IgD-negative memory B cell (primary cell): Measurements from ENCODE around the gene PKIB. TPM values are rescaled to one million over a fixed set of nuclear protein-coding genes. Genes with fewer than 3 reads are reported as not detected.
A peak's percentile ranks its signal among the peaks of the same experiment; 100 is the strongest.

Source experiments
- H3K27ac Mint-ChIP-seq, 3 donors: one replicate each; pipeline ENCODE4 v1.8.0; 2020 to 2022; ENCODE audit warnings: mild to moderate bottlenecking in 3 of 3, mixed read lengths in 3 of 3, moderate library complexity in 1 of 3
- H3K27me3 Mint-ChIP-seq: one replicate; pipeline ENCODE4 v1.8.0; 2021; ENCODE audit warnings: mixed read lengths
- H3K36me3 Mint-ChIP-seq: one replicate; pipeline ENCODE4 v1.8.0; 2020; ENCODE audit warnings: mild to moderate bottlenecking, mixed read lengths
- H3K4me1 Mint-ChIP-seq, 3 donors: one replicate each; pipeline ENCODE4 v1.8.0; 2020 to 2022; ENCODE audit warnings: mixed read lengths in 3 of 3, mild to moderate bottlenecking in 1 of 3
- H3K4me3 Mint-ChIP-seq, 4 donors: one replicate each; pipeline ENCODE4 v1.8.0; 2020 to 2022; ENCODE audit warnings: mild to moderate bottlenecking in 4 of 4, mixed read lengths in 4 of 4, moderate library complexity in 3 of 4
- H3K9me3 Mint-ChIP-seq, 3 donors: one replicate each; pipeline ENCODE4 v1.8.0; 2020 to 2021; ENCODE audit warnings: mixed read lengths in 3 of 3, mild to moderate bottlenecking in 1 of 3
- polyA plus RNA-seq: library from polyadenylated mRNA; unstranded; fragments of 300-500 nt; fragmentation: Illumina TruSeq; gene quantifications from one replicate; pipeline ENCODE4 v1.2.3, GENCODE V29; 2021

Gene PKIB
- polyA plus RNA-seq, 1 donor from 2014 or later: not detected

DNA sequence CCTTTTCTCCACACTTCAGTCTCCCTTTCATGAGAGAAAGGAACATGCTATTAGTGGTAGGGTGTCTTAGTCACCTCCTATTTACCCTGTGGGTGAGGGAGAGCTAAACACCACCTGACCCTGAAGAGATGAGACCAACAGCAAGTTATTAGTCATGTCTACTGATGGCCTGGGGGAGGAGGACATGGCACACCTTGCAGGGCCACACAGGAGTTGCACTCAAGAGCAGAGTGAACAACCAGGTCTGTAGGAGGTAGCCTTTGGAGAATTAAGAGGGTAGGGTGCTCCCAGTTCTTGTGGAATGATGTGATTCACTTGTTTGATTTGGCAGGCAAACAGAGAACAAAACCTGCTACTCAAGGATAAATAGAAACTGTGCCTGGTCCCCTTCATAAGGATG lies 86.6 kb downstream of the PKIB start:
- Mint-ChIP-seq H3K27me3 (no peaks in the 10 kb centered on the region), H3K27ac (no peak overlapping the region), H3K4me3 (no peak overlapping the region), H3K4me1 (no peaks in the 10 kb centered on the region), H3K36me3 (no peaks in the 10 kb centered on the region), H3K9me3 (no peaks in the 10 kb centered on the region)

DNA sequence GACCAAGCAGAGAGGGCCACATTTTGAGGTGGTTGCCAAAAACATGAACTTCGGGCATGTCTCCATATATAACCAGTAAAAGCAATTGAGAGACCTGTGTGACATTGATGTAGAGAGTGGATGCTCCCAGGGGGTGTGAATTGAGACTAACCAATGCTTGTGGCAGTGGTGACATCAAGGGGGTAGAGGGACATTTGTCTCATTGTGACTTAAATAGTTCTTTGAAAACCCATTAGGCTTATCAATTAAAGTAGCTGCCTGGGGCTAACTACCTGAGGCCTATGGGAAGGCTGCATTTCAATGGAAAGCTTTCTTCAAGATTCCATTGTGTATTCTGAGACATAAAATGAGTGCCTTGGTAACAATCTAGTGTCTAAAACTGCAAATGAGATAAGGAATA lies 87.3 kb downstream of the PKIB start:
- H3K27me3 Mint-ChIP-seq: no peaks in the 10 kb centered on the region
- H3K27ac Mint-ChIP-seq: no peak overlapping the region
- no peak overlapping the region for H3K4me3 Mint-ChIP-seq
- no peaks in the 10 kb centered on the region for H3K4me1 Mint-ChIP-seq
- no peaks in the 10 kb centered on the region for H3K9me3 Mint-ChIP-seq
- no peaks in the 10 kb centered on the region for H3K36me3 Mint-ChIP-seq

DNA sequence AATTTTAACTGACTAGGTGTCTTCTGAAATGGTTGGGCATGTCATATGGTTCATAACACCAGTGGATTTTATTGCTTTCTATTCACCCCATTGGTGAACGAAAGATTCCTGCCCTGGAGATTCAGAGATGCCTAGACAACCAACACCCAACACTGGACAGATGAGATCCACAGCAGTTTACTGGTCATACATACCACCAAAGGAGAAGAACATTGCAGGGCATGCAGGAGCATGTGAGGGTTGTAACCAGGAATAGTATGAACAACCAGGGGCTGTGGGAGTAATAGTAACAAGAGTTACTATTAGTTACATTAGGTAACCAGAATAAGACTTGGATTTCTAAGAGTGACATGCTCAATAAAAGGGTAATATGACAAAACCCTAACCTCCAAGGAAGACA lies 91.5 kb downstream of the PKIB start:
- Mint-ChIP-seq H3K27me3 (no peaks in the 10 kb centered on the region), H3K9me3 (no peaks in the 10 kb centered on the region), H3K4me3 (no peak overlapping the region), H3K4me1 (no peaks in the 10 kb centered on the region), H3K27ac (no peak overlapping the region), H3K36me3 (no peaks in the 10 kb centered on the region)

DNA sequence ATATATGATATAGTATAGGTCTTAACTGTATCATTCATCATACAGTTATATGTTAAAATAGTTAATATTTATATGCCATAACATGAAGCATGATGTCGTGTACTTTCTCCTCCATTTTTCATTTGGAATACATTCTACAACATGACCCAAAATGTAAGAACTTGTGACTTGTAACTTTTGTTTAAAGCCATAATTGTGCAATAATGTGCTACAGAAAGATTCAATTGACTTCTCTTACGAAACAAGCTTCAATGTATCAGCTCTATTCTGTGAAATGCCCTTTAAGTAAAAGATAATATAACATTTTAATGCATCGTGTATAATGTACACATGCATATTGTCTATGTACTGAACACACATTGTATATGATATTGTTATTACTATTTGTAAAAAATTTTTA lies 92.6 kb downstream of the PKIB start:
- no peaks in the 10 kb centered on the region for H3K9me3 Mint-ChIP-seq
- no peaks in the 10 kb centered on the region for H3K4me1 Mint-ChIP-seq
- H3K27ac Mint-ChIP-seq: no peak overlapping the region
- H3K4me3 Mint-ChIP-seq: no peak overlapping the region
- H3K36me3 Mint-ChIP-seq: no peaks in the 10 kb centered on the region
- no peaks in the 10 kb centered on the region for H3K27me3 Mint-ChIP-seq

DNA sequence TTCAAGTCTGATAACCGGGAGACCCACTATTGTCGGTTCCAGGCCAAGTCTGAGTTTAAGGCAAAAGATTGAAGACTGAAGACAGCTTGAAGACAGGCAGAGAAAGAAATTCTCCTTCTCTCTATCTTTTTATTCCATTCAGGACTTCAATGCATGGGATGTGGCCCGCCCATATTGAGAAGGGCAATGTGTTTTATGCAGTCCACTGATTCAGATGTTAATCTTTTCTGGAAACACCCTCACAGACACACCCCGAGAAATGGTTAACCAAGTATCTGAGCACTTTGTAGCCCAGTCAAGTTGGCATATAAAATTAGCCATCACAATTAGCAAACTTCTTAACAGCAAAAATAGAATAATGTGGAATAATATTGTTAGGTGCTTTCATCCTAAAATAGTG lies 93.9 kb downstream of the PKIB start:
- Mint-ChIP-seq H3K4me1 (no peaks in the 10 kb centered on the region), H3K36me3 (no peaks in the 10 kb centered on the region), H3K27me3 (no peaks in the 10 kb centered on the region), H3K27ac (no peak overlapping the region), H3K9me3 (no peaks in the 10 kb centered on the region), H3K4me3 (no peak overlapping the region)

DNA sequence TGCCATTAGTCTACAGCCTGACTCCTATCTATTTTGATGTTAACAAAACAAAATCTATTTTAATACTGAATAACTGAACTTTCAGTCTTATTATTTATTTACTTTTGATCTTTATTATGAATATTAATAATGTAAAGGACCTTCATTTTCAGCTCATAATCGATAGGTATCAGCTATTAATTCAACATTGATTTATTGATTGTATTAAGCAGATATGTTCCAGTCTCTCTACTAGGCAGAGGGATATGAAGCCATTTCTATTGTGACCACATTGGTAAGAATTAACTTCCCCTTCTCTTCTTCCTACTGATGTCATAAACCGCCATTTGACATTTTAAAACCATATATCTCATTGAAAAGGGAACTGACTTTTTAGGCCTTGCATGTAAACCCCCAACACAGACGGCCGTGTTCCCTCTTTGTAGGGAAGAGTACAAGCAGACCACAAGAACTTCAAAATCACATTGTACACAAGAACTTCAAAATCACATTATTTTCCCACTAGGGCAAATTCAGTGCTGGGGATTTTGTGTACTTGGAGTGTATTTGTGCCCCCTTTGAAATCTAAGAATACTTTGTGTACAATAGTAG lies 99.8 kb downstream of the PKIB start:
- no peaks in the 10 kb centered on the region for H3K9me3 Mint-ChIP-seq
- no peaks in the 10 kb centered on the region for H3K27me3 Mint-ChIP-seq
- H3K27ac Mint-ChIP-seq: peak overlapping the region in 1 of 3 donors; percentile 90
- H3K4me1 Mint-ChIP-seq: peaks cover 0 to 7% (median 1%) of the 10 kb centered on the region in 3 donors
- no peak overlapping the region for H3K4me3 Mint-ChIP-seq
- H3K36me3 Mint-ChIP-seq: no peaks in the 10 kb centered on the region

DNA sequence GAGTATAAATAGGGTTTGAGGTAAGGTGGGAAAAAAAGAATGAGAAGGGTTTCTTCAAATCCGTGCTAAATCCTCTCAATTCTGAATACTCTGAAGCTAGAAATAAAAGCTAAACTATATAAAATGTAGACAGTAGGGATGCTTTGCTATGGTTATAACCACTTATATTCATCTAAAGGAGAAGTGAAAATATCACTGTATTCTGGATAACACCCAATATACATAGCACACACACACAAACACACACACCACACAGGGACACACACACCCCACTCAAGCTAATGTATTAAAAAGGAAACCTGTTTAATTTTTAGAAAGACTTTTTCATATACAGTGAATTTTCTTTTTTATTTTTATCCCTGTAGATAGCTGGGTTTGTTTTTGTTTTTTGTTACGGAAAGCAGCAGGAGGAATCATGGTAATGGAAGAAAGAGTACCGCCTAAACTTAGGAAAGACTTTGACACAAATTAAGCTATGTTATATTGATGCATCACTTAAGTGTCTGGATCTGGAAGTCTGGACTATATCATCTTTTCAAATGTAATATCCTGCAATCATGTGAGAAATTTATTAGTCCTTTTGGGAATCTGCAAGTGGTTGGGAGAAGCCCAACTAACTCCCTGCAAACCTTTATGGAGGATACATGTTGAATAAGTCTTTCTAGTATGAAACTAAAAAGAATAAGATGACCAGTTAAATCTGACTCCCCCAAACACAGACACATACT lies 100.9 kb downstream of the PKIB start:
- no peaks in the 10 kb centered on the region for H3K27me3 Mint-ChIP-seq
- no peaks in the 10 kb centered on the region for H3K9me3 Mint-ChIP-seq
- H3K4me1 Mint-ChIP-seq: peaks cover 0 to 7% (median 1%) of the 10 kb centered on the region in 3 donors
- H3K4me3 Mint-ChIP-seq: no peak overlapping the region
- no peaks in the 10 kb centered on the region for H3K36me3 Mint-ChIP-seq
- H3K27ac Mint-ChIP-seq: peak overlapping the region in 1 of 3 donors; percentile 90

DNA sequence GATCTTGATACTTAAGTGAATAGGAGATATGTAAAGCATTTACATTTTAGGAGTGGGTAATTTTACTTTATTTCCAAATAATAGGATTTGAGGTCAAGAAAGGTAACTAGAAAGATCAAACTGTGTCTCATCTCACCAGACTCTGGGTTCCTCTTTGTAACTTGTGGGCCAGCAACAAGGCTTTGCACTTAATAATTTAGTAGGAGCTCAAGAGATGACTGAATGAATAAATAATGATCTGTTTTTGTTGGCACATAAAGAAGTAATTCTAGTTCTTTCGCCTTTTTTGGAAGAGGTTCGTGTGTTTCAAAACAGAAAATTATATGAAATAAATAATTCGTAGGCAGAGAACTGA lies 101.9 kb downstream of the PKIB start:
- H3K4me1 Mint-ChIP-seq: peaks cover 0 to 7% (median 1%) of the 10 kb centered on the region in 3 donors
- H3K4me3 Mint-ChIP-seq: no peak overlapping the region
- no peaks in the 10 kb centered on the region for H3K9me3 Mint-ChIP-seq
- H3K27ac Mint-ChIP-seq: no peak overlapping the region
- H3K27me3 Mint-ChIP-seq: peaks cover 1% of the 10 kb centered on the region
- H3K36me3 Mint-ChIP-seq: no peaks in the 10 kb centered on the region

DNA sequence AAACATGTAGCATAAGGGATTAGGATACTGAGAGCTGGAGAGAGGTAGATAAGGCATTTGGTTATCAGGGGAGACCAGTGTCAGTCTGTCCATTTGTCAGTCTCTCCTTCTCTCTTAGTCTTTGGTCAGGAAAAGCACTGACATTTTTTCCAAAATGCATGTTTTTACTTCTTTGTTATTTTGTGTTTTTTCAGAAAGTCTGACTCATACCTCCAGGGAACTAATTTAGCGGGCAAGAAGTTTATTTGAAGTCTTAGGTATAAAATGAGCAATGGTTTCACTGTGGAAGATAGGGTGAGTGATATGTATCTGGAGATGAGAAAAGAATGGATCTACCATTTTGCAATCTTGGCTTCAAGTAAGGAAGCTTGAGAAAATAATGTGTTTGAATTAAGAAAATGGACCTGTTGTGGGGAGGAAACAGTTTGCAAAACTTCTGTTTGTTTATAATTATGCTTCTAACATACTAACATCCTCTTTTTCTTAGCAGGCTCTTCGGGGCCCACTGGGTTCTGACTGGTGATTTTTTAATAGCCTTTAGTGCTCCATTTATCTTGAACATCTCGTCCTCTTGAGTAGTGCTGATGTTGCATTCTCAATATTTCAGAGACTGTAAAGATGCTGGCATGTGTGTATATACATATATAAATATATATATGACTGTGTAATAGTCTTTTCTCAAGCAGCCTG lies 102.4 kb downstream of the PKIB start:
- H3K36me3 Mint-ChIP-seq: no peaks in the 10 kb centered on the region
- peaks cover 0 to 7% (median 1%) of the 10 kb centered on the region in 3 donors for H3K4me1 Mint-ChIP-seq
- H3K4me3 Mint-ChIP-seq: no peak overlapping the region
- no peaks in the 10 kb centered on the region for H3K9me3 Mint-ChIP-seq
- peaks cover 3% of the 10 kb centered on the region for H3K27me3 Mint-ChIP-seq
- no peak overlapping the region for H3K27ac Mint-ChIP-seq

DNA sequence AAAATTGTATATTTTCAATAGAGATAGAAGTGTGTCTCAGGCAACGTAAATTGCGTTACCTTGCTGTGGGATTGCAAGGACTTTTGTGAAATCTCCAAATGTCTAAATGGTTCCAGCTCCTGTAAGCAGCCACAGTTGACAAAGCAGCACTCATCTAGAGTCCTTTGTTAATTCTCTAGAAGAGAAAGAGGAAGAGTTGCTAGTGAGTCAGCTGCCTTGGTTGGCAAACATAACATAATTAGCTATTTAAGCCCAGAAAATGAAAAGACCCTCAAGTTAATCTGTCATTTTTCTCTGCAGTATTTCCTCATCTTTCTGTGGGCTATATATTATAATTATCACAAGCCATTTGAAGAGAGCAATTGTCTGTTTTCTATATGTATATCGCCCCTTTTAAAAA lies 102.9 kb downstream of the PKIB start:
- Mint-ChIP-seq H3K4me3 (no peak overlapping the region), H3K27ac (no peak overlapping the region), H3K36me3 (no peaks in the 10 kb centered on the region), H3K27me3 (peaks cover 3% of the 10 kb centered on the region), H3K4me1 (peaks cover 0 to 7% (median 1%) of the 10 kb centered on the region in 3 donors), H3K9me3 (no peaks in the 10 kb centered on the region)

DNA sequence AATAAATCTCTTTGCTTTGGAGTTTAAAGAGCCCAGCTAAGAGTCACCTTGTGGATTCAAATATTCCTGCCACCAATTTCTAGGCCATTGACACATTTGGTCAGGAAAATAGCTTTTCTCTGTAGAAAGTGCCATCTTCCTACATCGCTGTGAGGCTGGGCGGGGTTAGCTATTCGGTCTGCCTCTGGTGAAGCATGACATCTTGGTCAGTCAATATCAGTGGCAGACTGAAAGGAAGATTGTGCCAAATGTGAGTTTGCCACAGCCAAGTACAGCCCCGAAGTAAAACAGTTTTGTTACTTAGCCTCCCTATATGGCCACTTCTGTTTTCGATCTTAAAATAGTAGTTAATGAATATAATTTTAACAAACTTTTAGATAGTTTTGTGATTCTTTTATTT lies 103.9 kb downstream of the PKIB start:
- Mint-ChIP-seq H3K27ac (no peak overlapping the region), H3K4me3 (no peak overlapping the region), H3K27me3 (peaks cover 3% of the 10 kb centered on the region), H3K9me3 (no peaks in the 10 kb centered on the region), H3K4me1 (peaks cover 0 to 7% (median 1%) of the 10 kb centered on the region in 3 donors), H3K36me3 (no peaks in the 10 kb centered on the region)

DNA sequence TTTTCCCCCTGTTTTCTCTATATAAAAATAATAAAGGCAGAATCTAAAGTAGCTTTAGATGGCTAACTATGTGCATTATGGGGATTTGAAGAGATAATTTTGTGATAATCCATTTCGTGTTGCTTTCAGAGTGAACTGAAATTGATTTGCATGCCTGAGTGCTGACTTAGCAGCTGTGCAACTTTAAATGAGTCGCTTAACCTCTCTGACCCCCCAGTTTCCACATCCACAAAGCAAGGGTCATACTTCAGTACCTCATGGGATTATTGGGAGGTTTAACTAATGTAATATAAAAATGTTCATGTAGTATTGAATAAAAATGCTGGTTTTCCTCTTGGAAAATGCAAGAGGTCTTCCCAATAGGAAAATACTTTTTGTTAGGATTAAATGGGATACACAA lies 105.5 kb downstream of the PKIB start:
- Mint-ChIP-seq H3K27ac (no peak overlapping the region), H3K4me1 (peaks cover 0 to 4% (median 1%) of the 10 kb centered on the region in 3 donors), H3K36me3 (peaks cover 2% of the 10 kb centered on the region), H3K4me3 (no peak overlapping the region), H3K27me3 (peaks cover 3% of the 10 kb centered on the region), H3K9me3 (no peaks in the 10 kb centered on the region)

DNA sequence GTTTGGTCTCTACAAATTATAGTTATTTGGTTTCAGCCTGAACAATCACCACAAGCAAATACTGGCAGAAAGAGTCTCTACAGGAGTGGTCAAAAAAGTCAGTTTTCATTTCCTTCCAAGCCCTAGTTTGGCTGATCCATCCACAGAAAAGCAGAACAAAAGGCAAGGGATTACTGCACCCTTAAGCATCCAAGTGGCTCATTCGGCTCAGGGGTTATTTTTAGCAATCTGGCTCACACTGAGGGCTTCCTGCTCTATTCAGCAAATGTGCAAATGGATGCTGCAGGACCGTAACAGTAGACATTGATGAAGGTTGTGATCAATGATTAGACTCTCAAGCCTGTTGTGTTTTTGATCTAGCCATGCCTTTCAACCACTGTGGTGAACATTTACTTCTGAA lies 107.1 kb downstream of the PKIB start:
- H3K4me1 Mint-ChIP-seq: peaks cover 0 to 4% (median 0%) of the 10 kb centered on the region in 3 donors
- H3K27ac Mint-ChIP-seq: no peak overlapping the region
- H3K27me3 Mint-ChIP-seq: peaks cover 3% of the 10 kb centered on the region
- no peak overlapping the region for H3K4me3 Mint-ChIP-seq
- peaks cover 2% of the 10 kb centered on the region for H3K36me3 Mint-ChIP-seq
- no peaks in the 10 kb centered on the region for H3K9me3 Mint-ChIP-seq

DNA sequence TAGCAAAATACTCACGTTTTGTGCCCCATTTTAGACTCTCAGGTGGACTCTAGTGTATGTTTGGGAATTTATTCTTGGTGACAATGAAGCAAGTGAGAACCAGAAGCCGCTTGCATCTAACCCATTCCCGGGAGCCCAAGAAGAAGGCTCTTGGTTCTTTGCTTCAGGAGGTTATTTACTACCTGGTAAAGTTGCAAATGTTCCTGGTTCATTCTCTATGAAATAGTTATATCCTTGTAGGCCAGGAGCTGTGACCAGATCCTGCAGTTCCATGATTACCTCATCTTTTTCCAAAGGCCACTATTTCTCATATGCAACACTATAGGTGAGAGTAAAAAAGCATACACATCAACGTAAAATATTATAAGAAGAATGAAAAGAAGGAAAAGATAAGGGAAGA lies 108.4 kb downstream of the PKIB start:
- Mint-ChIP-seq H3K4me3 (no peak overlapping the region), H3K4me1 (no peaks in the 10 kb centered on the region), H3K27me3 (peaks cover 3% of the 10 kb centered on the region), H3K36me3 (peaks cover 2% of the 10 kb centered on the region), H3K9me3 (no peaks in the 10 kb centered on the region), H3K27ac (no peak overlapping the region)

DNA sequence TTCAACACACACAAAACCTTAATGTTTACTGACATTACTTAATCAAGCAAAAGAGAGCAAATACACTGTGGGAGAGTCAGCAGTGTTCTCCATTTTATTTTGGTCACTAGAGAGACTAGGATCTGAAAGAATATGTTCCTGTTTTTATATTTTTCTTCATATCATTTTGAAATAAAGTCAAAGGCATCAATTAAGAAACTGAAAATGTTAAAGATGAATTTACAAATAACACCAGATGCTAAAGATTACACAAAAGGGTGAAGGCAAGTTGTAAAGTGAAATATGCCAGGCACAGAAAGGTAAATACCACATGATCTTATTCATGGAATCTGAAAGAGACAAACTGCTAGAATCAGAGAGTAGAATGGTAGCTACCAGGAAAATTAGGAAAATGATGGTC lies 109.0 kb downstream of the PKIB start:
- H3K27ac Mint-ChIP-seq: peak overlapping the region in 1 of 3 donors; percentile 61
- H3K4me1 Mint-ChIP-seq: no peaks in the 10 kb centered on the region
- H3K27me3 Mint-ChIP-seq: peaks cover 3% of the 10 kb centered on the region
- no peaks in the 10 kb centered on the region for H3K9me3 Mint-ChIP-seq
- peaks cover 2% of the 10 kb centered on the region for H3K36me3 Mint-ChIP-seq
- no peak overlapping the region for H3K4me3 Mint-ChIP-seq

DNA sequence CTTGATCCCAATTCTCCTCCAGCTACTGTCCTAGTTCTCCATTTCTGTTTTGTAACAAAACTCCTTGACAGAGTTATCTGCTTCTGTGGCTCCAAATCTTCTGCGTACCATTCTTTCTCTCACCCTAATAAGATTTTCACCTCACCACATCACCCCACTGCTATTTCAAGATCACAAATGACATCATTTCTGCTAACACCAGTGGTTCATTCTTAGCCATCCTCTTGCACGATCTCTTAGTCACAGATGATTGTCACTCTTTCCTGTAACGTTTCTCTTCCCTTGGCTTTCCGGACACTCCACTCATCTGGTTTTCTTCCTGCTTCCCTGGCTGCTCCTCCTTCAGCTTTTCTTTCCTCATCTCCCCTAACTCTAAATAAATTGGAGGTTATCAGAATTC lies 112.5 kb downstream of the PKIB start:
- no peaks in the 10 kb centered on the region for H3K27me3 Mint-ChIP-seq

More for the DNA sequence above, 112.5 kb downstream of the PKIB start:
- Mint-ChIP-seq H3K27ac (no peak overlapping the region), H3K9me3 (no peaks in the 10 kb centered on the region), H3K4me3 (no peak overlapping the region), H3K36me3 (peaks cover 2% of the 10 kb centered on the region), H3K4me1 (no peaks in the 10 kb centered on the region)
